ENCODE measurements around the gene VENTX.

VENTX gene

GRCh38 chr10:133280391-133281059, 42.9 kb downstream of the VENTX start:
- H2AFZ ChIP-seq (ENCODE audit: low read length): no peak overlapping the region
- no peaks in the 10 kb centered on the region for H3K9me3 ChIP-seq (ENCODE audit: insufficient read depth, low read depth, low read length)
- no peaks in the 10 kb centered on the region for H3F3A ChIP-seq (ENCODE audit: low read depth)
- no peaks in the 10 kb centered on the region for H4K20me1 ChIP-seq (ENCODE audit: insufficient read depth, low read length, poor library complexity, severe bottlenecking)
- H3K27me3 ChIP-seq (ENCODE audit: insufficient read depth, low read length, poor library complexity, severe bottlenecking): no peaks in the 10 kb centered on the region
- peaks cover 44% of the 10 kb centered on the region for H3K4me1 ChIP-seq (ENCODE audit: insufficient read depth, low read length, poor library complexity, severe bottlenecking)
- no peaks in the 10 kb centered on the region for H3K79me2 ChIP-seq (ENCODE audit: insufficient read depth, low read length)
- no peaks in the 10 kb centered on the region for H3K9me2 ChIP-seq (replicated peaks; ENCODE audit: low read depth, low read length)
- peak overlapping the region; percentile 92 for H3K4me2 ChIP-seq (ENCODE audit: low read depth, low read length, poor library complexity, severe bottlenecking)
- TF ChIP-seq EZH2phosphoT487 (IDR thresholded peaks at IDR 0.05; ENCODE audit: borderline replicate concordance): no peak
- TF ChIP-seq, protein P1, sequence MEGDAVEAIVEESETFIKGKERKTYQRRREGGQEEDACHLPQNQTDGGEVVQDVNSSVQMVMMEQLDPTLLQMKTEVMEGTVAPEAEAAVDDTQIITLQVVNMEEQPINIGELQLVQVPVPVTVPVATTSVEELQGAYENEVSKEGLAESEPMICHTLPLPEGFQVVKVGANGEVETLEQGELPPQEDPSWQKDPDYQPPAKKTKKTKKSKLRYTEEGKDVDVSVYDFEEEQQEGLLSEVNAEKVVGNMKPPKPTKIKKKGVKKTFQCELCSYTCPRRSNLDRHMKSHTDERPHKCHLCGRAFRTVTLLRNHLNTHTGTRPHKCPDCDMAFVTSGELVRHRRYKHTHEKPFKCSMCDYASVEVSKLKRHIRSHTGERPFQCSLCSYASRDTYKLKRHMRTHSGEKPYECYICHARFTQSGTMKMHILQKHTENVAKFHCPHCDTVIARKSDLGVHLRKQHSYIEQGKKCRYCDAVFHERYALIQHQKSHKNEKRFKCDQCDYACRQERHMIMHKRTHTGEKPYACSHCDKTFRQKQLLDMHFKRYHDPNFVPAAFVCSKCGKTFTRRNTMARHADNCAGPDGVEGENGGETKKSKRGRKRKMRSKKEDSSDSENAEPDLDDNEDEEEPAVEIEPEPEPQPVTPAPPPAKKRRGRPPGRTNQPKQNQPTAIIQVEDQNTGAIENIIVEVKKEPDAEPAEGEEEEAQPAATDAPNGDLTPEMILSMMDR (conservative IDR thresholded peaks at IDR 0.05; ENCODE audit: low read length): no peak
- no peak overlapping the region for H3K4me3 ChIP-seq (ENCODE audit: low read length, poor library complexity, severe bottlenecking)
- H3K9ac ChIP-seq (ENCODE audit: low read depth, low read length, poor library complexity, severe bottlenecking): peak overlapping the region; percentile 78
- H3K36me3 ChIP-seq (ENCODE audit: insufficient read depth, low read length): peaks cover 39% of the 10 kb centered on the region; the same call in 1 of the 2 replicates

- Histone ChIP-seq H4K20me1 (ENCODE audit: insufficient read depth, low read length, poor library complexity, severe bottlenecking) (no peaks in the 10 kb centered on the region), H3K27me3 (ENCODE audit: insufficient read depth, low read length, poor library complexity, severe bottlenecking) (no peaks in the 10 kb centered on the region), H2AFZ (ENCODE audit: low read length) (no peak overlapping the region), H3K4me1 (ENCODE audit: insufficient read depth, low read length, poor library complexity, severe bottlenecking) (peaks cover 39% of the 10 kb centered on the region), H3K4me2 (ENCODE audit: low read depth, low read length, poor library complexity, severe bottlenecking) (no peak overlapping the region), H3F3A (ENCODE audit: low read depth) (no peaks in the 10 kb centered on the region), H3K9me3 (ENCODE audit: insufficient read depth, low read depth, low read length) (no peaks in the 10 kb centered on the region), H3K79me2 (ENCODE audit: insufficient read depth, low read length) (no peaks in the 10 kb centered on the region), H3K9ac (ENCODE audit: low read depth, low read length, poor library complexity, severe bottlenecking) (no peak overlapping the region), H3K9me2 (replicated peaks; ENCODE audit: low read depth, low read length) (no peaks in the 10 kb centered on the region), H3K4me3 (ENCODE audit: low read length, poor library complexity, severe bottlenecking) (no peak overlapping the region), H3K36me3 (ENCODE audit: insufficient read depth, low read length) (peaks cover 43% of the 10 kb centered on the region; the same call in 1 of the 2 replicates)
- TF ChIP-seq, protein P1 (conservative IDR thresholded peaks at IDR 0.05; ENCODE audit: low read length): no peak
- TF ChIP-seq EZH2phosphoT487 (IDR thresholded peaks at IDR 0.05; ENCODE audit: borderline replicate concordance): no peak
Observed at GRCh38 chr10:133281084-133281483, 43.4 kb downstream of the VENTX start.

GRCh38 chr10:133281628-133282372, 44.1 kb downstream of the VENTX start:
- H3K79me2 ChIP-seq (ENCODE audit: insufficient read depth, low read length): no peaks in the 10 kb centered on the region
- peaks cover 43% of the 10 kb centered on the region; the same call in 1 of the 2 replicates for H3K36me3 ChIP-seq (ENCODE audit: insufficient read depth, low read length)
- no peak overlapping the region for H2AFZ ChIP-seq (ENCODE audit: low read length)
- H3F3A ChIP-seq (ENCODE audit: low read depth): no peaks in the 10 kb centered on the region
- TF ChIP-seq, protein P1 (conservative IDR thresholded peaks at IDR 0.05; ENCODE audit: low read length): no peak
- H3K9me3 ChIP-seq (ENCODE audit: insufficient read depth, low read depth, low read length): no peaks in the 10 kb centered on the region
- no peaks in the 10 kb centered on the region for H3K9me2 ChIP-seq (replicated peaks; ENCODE audit: low read depth, low read length)
- H3K4me1 ChIP-seq (ENCODE audit: insufficient read depth, low read length, poor library complexity, severe bottlenecking): peaks cover 38% of the 10 kb centered on the region
- H3K9ac ChIP-seq (ENCODE audit: low read depth, low read length, poor library complexity, severe bottlenecking): no peak overlapping the region
- H4K20me1 ChIP-seq (ENCODE audit: insufficient read depth, low read length, poor library complexity, severe bottlenecking): no peaks in the 10 kb centered on the region
- H3K4me2 ChIP-seq (ENCODE audit: low read depth, low read length, poor library complexity, severe bottlenecking): no peak overlapping the region
- H3K27me3 ChIP-seq (ENCODE audit: insufficient read depth, low read length, poor library complexity, severe bottlenecking): no peaks in the 10 kb centered on the region
- no peak overlapping the region for H3K4me3 ChIP-seq (ENCODE audit: low read length, poor library complexity, severe bottlenecking)

All from Loucy (cell line).